A673 (cell line): ENCODE data around the gene SLC35E4.
"Not testable (repeated sequence)": the region's sequence is repeated elsewhere in the genome, so short reads cannot be mapped to it uniquely, and the experiment has no call there.

Experiments
- EZH2 ChIP-seq: fragments of 200-600 bp; sonication (generic); IDR thresholded peaks from 2 replicates; pipeline ENCODE4 v1.6.1; 2017; ENCODE audit warnings: borderline replicate concordance, low read depth, mild to moderate bottlenecking, mixed read lengths, antibody characterized with exemption, low read length; ENCODE audit not compliant: poor library complexity, severe bottlenecking
- TF ChIP-seq, protein P1 (sequence below): fragments of 300-800, 200-600 bp; sonication (generic); conservative IDR thresholded peaks from 2 replicates; pipeline ENCODE4 v1.5.1; 2017; ENCODE audit warnings: low read depth, mild to moderate bottlenecking, antibody characterized with exemption, low read length, moderate library complexity, mixed read lengths

DNA sequence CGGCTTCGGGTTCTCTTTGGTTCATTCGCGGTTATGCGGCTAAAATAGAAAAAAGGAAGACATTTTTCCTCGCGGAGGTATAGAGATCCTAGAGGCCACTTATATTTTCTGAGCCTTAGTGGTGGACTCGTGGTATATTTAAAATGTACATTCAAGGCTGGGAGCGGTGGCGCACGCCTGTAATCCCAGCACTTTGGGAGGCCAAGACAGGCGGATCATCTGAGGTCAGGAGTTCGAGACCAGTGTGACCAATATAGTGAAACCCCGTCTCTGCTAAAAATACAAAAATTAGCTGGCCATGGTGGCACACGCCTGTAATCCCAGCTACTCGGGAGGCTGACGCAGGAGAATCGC, 43.2 kb upstream of the SLC35E4 start:
- TF ChIP-seq, protein P1, sequence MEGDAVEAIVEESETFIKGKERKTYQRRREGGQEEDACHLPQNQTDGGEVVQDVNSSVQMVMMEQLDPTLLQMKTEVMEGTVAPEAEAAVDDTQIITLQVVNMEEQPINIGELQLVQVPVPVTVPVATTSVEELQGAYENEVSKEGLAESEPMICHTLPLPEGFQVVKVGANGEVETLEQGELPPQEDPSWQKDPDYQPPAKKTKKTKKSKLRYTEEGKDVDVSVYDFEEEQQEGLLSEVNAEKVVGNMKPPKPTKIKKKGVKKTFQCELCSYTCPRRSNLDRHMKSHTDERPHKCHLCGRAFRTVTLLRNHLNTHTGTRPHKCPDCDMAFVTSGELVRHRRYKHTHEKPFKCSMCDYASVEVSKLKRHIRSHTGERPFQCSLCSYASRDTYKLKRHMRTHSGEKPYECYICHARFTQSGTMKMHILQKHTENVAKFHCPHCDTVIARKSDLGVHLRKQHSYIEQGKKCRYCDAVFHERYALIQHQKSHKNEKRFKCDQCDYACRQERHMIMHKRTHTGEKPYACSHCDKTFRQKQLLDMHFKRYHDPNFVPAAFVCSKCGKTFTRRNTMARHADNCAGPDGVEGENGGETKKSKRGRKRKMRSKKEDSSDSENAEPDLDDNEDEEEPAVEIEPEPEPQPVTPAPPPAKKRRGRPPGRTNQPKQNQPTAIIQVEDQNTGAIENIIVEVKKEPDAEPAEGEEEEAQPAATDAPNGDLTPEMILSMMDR = not testable (repeated sequence)
- not testable (repeated sequence) for TF ChIP-seq EZH2
